Transverse colon (tissue), 4 donors: ENCODE data around the gene PTPRR. TPM values are rescaled to one million over a fixed set of nuclear protein-coding genes. Genes with fewer than 3 reads are reported as not detected.
A peak's percentile ranks its signal among the peaks of the same experiment; 100 is the strongest.

Experiments
- DNase-seq: peaks from one replicate; pipeline ENCODE4 v3.0.0-alpha.2; 2019
- H3K27ac ChIP-seq, 4 donors: fragments of 200-600 bp; sonication (generic); 2 replicates each; pipeline ENCODE4 v1.5.1; 2016 to 2018; ENCODE audit warnings: inconsistent platforms in 4 of 4
- H3K27me3 ChIP-seq: fragments of 200-600 bp; sonication (generic); 2 replicates; pipeline ENCODE4 v1.5.1; 2017; ENCODE audit warnings: inconsistent platforms
- H3K36me3 ChIP-seq, 4 donors: fragments of 200-600 bp; sonication (generic); 2 replicates each; pipeline ENCODE4 v1.5.1; 2017 to 2019; ENCODE audit warnings: inconsistent platforms in 4 of 4
- H3K4me1 ChIP-seq, 4 donors: fragments of 200-600 bp; sonication (generic); 2 replicates each; pipeline ENCODE4 v1.5.1; 2017 to 2020; ENCODE audit warnings: inconsistent platforms in 4 of 4
- H3K4me3 ChIP-seq, 4 donors: fragments of 200-600 bp; sonication (generic); 1 replicate in 1 of 4; 2 replicates in 3 of 4; pipeline versions ENCODE4 v1.5.1 to v1.6.1; 2017 to 2019; ENCODE audit warnings: inconsistent platforms in 4 of 4
- H3K9me3 ChIP-seq, 2 donors: fragments of 200-600 bp; sonication (generic); 2 replicates each; pipeline ENCODE4 v1.5.1; 2017 to 2019; ENCODE audit warnings: inconsistent platforms in 2 of 2
- EP300 ChIP-seq: sonication (generic); formaldehyde crosslinking; IDR thresholded peaks from one replicate; pipeline ENCODE4 v1.6.1; 2017; ENCODE audit warnings: antibody characterized with exemption, low read depth
- POLR2A ChIP-seq: fragments of 450-650 bp; IDR thresholded peaks from one replicate; pipeline ENCODE4 v1.6.1; 2016; ENCODE audit warnings: antibody characterized with exemption, mild to moderate bottlenecking, moderate library complexity
- POLR2AphosphoS5 ChIP-seq, 3 donors: sonication (generic); formaldehyde crosslinking; IDR thresholded peaks; one replicate each; pipeline ENCODE4 v1.6.1; 2016; ENCODE audit warnings: antibody characterized with exemption in 3 of 3
- WGBS, 2 donors: methylation state at CpG; one replicate each; pipeline ENCODE4 v1.1.5; 2018; ENCODE audit warnings: low coverage in 1 of 2; 5-methylcytosine and 5-hydroxymethylcytosine counted together
- in situ Hi-C, 4 donors: fragments of 200-750 bp; cut with MboI; loops; one replicate each; pipeline versions ENCODE4 v1.15.0 to v1.15.1; 2017; ENCODE audit warnings: low sequenced_read_pairs in 3 of 4, low pct_ligation_motif_present in 1 of 4, low pct_unique_long_range_greater_than_20kb in 1 of 4
- intact Hi-C: fragments of 100-400 bp; cut with DNase I; formaldehyde crosslinking; loops from one replicate; pipeline ENCODE4 v1.15.1; 2023; ENCODE audit warnings: low total_unique reads
- total RNA-seq, 4 donors: library from RNA; depleted of rRNA; stranded (reverse); fragments of >200 nt; gene quantifications; one replicate each; pipeline ENCODE4 v1.1.0, GENCODE V29; 2016
- TF ChIP-seq, protein P1 (sequence below), 5 experiments: fragments of 200-600 bp in 3 of 5; fragments of 450-650 bp in 2 of 5; sonication (generic) in 3 of 5; IDR thresholded peaks; 1 replicate in 2 of 5; 2 replicates in 3 of 5; pipeline ENCODE4 v1.5.1; 2016 to 2017; ENCODE audit warnings: antibody characterized with exemption in 5 of 5, inconsistent platforms in 3 of 5, mild to moderate bottlenecking in 2 of 5, moderate library complexity in 1 of 5

PTPRR gene
- total RNA-seq, 4 donors from 2014 or later = 13.2 to 50.9 (median 31.4) TPM; not detected in 1

- Histone ChIP-seq H3K4me1 (no peaks in the 10 kb centered on the region), H3K27ac (no peak overlapping the region), H3K36me3 (no peaks in the 10 kb centered on the region), H3K4me3 (no peak overlapping the region), H3K9me3 (no peaks in the 10 kb centered on the region), H3K27me3 (no peaks in the 10 kb centered on the region)
- WGBS, 2 donors = 60 to 63% methylated on average over 4 of the region's 4 CpGs
- intact Hi-C loops = no loop called here
- no peak for DNase-seq
- in situ Hi-C loops = loop anchor here in 2 of 4 donors (10.0 to 25.0 kb wide), 3 partner anchors 116 to 239 kb away; no protein-coding TSS in a partner anchor
- TF ChIP-seq POLR2A (no peak), POLR2AphosphoS5 (IDR thresholded peaks at IDR 0.05) (peak in 1 of 3 donors; percentile 11), EP300 (no peak)
- TF ChIP-seq, protein P1, sequence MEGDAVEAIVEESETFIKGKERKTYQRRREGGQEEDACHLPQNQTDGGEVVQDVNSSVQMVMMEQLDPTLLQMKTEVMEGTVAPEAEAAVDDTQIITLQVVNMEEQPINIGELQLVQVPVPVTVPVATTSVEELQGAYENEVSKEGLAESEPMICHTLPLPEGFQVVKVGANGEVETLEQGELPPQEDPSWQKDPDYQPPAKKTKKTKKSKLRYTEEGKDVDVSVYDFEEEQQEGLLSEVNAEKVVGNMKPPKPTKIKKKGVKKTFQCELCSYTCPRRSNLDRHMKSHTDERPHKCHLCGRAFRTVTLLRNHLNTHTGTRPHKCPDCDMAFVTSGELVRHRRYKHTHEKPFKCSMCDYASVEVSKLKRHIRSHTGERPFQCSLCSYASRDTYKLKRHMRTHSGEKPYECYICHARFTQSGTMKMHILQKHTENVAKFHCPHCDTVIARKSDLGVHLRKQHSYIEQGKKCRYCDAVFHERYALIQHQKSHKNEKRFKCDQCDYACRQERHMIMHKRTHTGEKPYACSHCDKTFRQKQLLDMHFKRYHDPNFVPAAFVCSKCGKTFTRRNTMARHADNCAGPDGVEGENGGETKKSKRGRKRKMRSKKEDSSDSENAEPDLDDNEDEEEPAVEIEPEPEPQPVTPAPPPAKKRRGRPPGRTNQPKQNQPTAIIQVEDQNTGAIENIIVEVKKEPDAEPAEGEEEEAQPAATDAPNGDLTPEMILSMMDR (IDR thresholded peaks at IDR 0.05) = no peak
Observed at GRCh38 chr12:70598467-70599193, 321.9 kb downstream of the PTPRR start.

DNA sequence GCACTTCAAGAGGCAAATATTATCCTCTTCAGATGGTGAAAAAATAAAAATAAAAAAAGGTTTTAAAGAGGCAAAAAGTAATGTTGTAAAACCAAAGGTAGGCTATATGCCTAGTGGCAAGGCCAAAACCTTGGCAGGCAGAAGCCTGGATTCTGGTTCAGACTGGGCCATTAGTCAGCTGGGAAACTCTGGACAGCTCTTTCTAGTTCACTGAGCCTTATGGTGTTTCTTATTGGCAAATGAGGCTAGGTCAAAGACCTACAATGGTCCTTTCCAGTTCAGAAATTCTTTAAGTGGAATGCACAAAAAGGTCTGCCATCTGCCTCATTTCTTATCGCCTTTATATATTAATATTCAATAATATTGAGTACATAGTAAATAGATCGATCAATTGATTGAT, 327.9 kb downstream of the PTPRR start:
- H3K27ac ChIP-seq = no peak overlapping the region
- H3K36me3 ChIP-seq = no peaks in the 10 kb centered on the region
- no peak overlapping the region for H3K4me3 ChIP-seq
- H3K27me3 ChIP-seq = no peaks in the 10 kb centered on the region
- DNase-seq = no peak
- H3K4me1 ChIP-seq = no peaks in the 10 kb centered on the region
- in situ Hi-C loops (loop anchor here in 2 of 4 donors (10.0 to 25.0 kb wide), 3 partner anchors 122 to 245 kb away; no protein-coding TSS in a partner anchor), intact Hi-C loops (no loop called here)
- no peaks in the 10 kb centered on the region for H3K9me3 ChIP-seq
- TF ChIP-seq, protein P1 (IDR thresholded peaks at IDR 0.05) = no peak
- TF ChIP-seq POLR2AphosphoS5 (IDR thresholded peaks at IDR 0.05) (no peak), POLR2A (no peak), EP300 (no peak)
- 86 to 90% methylated on average over 2 of the region's 2 CpGs for WGBS, 2 donors

DNA sequence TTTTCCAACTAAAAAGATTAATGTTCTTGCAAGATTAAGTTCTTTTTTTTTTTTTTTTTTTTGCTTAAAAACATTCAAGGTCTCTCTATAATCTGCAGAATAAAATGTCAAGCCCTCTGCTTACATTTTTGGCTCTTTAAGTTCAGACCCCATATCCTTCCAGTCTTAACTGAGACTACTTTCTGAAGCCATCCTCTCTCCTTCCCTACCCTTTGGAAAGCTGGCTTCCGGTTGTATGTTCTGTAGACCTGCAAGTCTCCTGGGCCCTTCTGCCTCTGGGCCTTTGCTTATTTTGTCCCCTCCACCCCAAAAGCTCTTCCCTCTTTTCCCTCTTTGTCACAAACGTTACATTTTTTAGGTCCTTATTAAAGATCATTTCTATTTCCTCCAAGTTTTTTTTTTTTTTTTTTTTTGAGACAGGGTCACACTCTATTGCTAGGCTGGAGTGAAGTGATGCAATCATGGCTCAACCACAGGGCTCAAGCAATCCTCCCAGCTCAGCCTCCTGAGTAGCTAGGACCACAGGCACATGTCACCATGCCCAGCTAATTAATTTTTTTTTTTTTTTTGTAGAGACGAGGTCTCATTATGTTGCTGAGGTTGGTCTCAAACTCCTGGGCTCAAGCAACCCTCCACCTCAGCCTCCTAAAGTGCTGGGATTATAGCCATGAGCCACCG, 329.9 kb downstream of the PTPRR start:
- no peaks in the 10 kb centered on the region for H3K9me3 ChIP-seq
- in situ Hi-C loops = loop anchor here in 2 of 4 donors (10.0 to 25.0 kb wide), 3 partner anchors 124 to 247 kb away; no protein-coding TSS in a partner anchor
- DNase-seq = no peak
- no peaks in the 10 kb centered on the region for H3K27me3 ChIP-seq
- WGBS, 2 donors = 70 to 82% methylated on average over 4 of the region's 4 CpGs
- no peaks in the 10 kb centered on the region for H3K36me3 ChIP-seq
- intact Hi-C loops = no loop called here
- H3K4me3 ChIP-seq = no peak overlapping the region
- no peak overlapping the region for H3K27ac ChIP-seq
- H3K4me1 ChIP-seq = no peaks in the 10 kb centered on the region
- TF ChIP-seq, protein P1 (IDR thresholded peaks at IDR 0.05) = no peak
- TF ChIP-seq EP300 (no peak), POLR2AphosphoS5 (IDR thresholded peaks at IDR 0.05) (no peak), POLR2A (no peak)

DNA sequence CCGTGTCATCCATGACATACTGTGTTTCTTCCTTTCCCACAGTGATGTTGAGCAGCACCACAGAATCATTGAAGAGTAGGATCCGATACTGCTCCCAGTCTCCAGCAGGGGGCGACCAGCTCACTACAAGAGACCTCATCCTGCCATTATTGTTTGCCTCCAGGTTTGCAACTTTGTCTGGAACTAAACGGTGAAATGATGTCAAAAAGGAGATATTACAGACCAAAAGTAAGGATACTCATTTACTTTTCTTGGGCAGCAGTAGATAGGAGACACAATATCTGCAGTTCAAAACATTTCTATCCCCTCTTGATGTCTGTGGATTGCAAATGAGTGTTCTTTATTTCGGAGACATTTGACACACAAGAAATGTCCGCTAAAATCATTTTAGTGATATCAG, 330.5 kb downstream of the PTPRR start:
- in situ Hi-C loops = loop anchor here in 2 of 4 donors (10.0 to 25.0 kb wide), 3 partner anchors 125 to 247 kb away; no protein-coding TSS in a partner anchor
- intact Hi-C loops = no loop called here
- Histone ChIP-seq H3K4me1 (no peaks in the 10 kb centered on the region), H3K4me3 (no peak overlapping the region), H3K9me3 (no peaks in the 10 kb centered on the region), H3K27ac (no peak overlapping the region), H3K36me3 (no peaks in the 10 kb centered on the region), H3K27me3 (no peaks in the 10 kb centered on the region)
- no peak for TF ChIP-seq POLR2AphosphoS5 (IDR thresholded peaks at IDR 0.05)
- TF ChIP-seq, protein P1 (IDR thresholded peaks at IDR 0.05) = peak; percentile 65 to 80 (median 74)
- peak; percentile 69 for DNase-seq
- 31 to 56% methylated on average over 4 to 6 of the region's 6 CpGs for whole genome bisulfite sequencing, 2 donors
